ENCODE measurements around the gene PPM1L.

- no peak for TF ChIP-seq EZH2 (IDR thresholded peaks at IDR 0.05; ENCODE audit: borderline replicate concordance, low read length)
- no peak for TF ChIP-seq CTCF (IDR thresholded peaks at IDR 0.05; ENCODE audit: low read length)
These were observed 74.8 kb downstream of the PPM1L start for GRCh38 chr3:160830796-160831195.
